Type B pancreatic cell (in vitro differentiated cells): ENCODE results near the gene ADNP. TPM values are rescaled to one million over a fixed set of nuclear protein-coding genes. Genes with fewer than 3 reads are reported as not detected.

Experiments used
- DNase-seq: peaks from one replicate; pipeline ENCODE4 v3.0.0; 2021; ENCODE audit warnings: mixed read lengths; ENCODE audit not compliant: unreplicated experiment; ENCODE audit errors: extremely low spot score
- H3K27ac Mint-ChIP-seq: 2 replicates; pipeline ENCODE4 v1.8.0; 2021; ENCODE audit warnings: mild to moderate bottlenecking, mixed read lengths
- H3K27me3 Mint-ChIP-seq: 2 replicates; pipeline ENCODE4 v1.8.0; 2021; ENCODE audit warnings: mixed read lengths
- H3K36me3 Mint-ChIP-seq: 2 replicates; pipeline ENCODE4 v1.8.0; 2021; ENCODE audit warnings: mixed read lengths
- H3K4me1 Mint-ChIP-seq: one replicate; pipeline ENCODE4 v1.8.0; 2021; ENCODE audit warnings: mixed read lengths; ENCODE audit not compliant: unreplicated experiment
- H3K4me3 Mint-ChIP-seq: 2 replicates; pipeline ENCODE4 v1.8.0; 2021; ENCODE audit warnings: mild to moderate bottlenecking, mixed read lengths
- H3K9me3 Mint-ChIP-seq: 2 replicates; pipeline ENCODE4 v1.8.0; 2021; ENCODE audit warnings: mixed read lengths
- total RNA-seq: library from RNA; stranded (reverse); gene quantifications from 2 replicates; pipeline ENCODE4 v1.2.1, GENCODE V29; 2021; ENCODE audit warnings: low replicate concordance
- TF ChIP-seq, protein P1 (sequence below): fragments of 200-600 bp; sonication (generic); conservative IDR thresholded peaks from 2 replicates; pipeline ENCODE4 v1.5.0; 2021; ENCODE audit warnings: antibody characterized with exemption, mild to moderate bottlenecking

Gene ADNP
- total RNA-seq, 1 donor from 2014 or later = 103 TPM

- Mint-ChIP-seq H3K27me3 (no peaks in the 10 kb centered on the region), H3K4me1 (peaks cover 25% of the 10 kb centered on the region), H3K27ac (no peak overlapping the region), H3K4me3 (no peak overlapping the region), H3K9me3 (no peaks in the 10 kb centered on the region), H3K36me3 (peaks cover 8% of the 10 kb centered on the region)
- DNase-seq = no peak
- TF ChIP-seq, protein P1, sequence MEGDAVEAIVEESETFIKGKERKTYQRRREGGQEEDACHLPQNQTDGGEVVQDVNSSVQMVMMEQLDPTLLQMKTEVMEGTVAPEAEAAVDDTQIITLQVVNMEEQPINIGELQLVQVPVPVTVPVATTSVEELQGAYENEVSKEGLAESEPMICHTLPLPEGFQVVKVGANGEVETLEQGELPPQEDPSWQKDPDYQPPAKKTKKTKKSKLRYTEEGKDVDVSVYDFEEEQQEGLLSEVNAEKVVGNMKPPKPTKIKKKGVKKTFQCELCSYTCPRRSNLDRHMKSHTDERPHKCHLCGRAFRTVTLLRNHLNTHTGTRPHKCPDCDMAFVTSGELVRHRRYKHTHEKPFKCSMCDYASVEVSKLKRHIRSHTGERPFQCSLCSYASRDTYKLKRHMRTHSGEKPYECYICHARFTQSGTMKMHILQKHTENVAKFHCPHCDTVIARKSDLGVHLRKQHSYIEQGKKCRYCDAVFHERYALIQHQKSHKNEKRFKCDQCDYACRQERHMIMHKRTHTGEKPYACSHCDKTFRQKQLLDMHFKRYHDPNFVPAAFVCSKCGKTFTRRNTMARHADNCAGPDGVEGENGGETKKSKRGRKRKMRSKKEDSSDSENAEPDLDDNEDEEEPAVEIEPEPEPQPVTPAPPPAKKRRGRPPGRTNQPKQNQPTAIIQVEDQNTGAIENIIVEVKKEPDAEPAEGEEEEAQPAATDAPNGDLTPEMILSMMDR = no peak
Measured at GRCh38 chr20:50873585-50873984, 57.7 kb downstream of the ADNP start.

- H3K4me1 Mint-ChIP-seq = peaks cover 25% of the 10 kb centered on the region
- TF ChIP-seq, protein P1 = no peak
- no peaks in the 10 kb centered on the region for H3K9me3 Mint-ChIP-seq
- H3K27ac Mint-ChIP-seq = no peak overlapping the region
- H3K27me3 Mint-ChIP-seq = no peaks in the 10 kb centered on the region
- H3K4me3 Mint-ChIP-seq = no peak overlapping the region
- no peak for DNase-seq
- H3K36me3 Mint-ChIP-seq = peaks cover 8% of the 10 kb centered on the region
Measured at GRCh38 chr20:50872560-50873425, 58.4 kb downstream of the ADNP start.

DNA sequence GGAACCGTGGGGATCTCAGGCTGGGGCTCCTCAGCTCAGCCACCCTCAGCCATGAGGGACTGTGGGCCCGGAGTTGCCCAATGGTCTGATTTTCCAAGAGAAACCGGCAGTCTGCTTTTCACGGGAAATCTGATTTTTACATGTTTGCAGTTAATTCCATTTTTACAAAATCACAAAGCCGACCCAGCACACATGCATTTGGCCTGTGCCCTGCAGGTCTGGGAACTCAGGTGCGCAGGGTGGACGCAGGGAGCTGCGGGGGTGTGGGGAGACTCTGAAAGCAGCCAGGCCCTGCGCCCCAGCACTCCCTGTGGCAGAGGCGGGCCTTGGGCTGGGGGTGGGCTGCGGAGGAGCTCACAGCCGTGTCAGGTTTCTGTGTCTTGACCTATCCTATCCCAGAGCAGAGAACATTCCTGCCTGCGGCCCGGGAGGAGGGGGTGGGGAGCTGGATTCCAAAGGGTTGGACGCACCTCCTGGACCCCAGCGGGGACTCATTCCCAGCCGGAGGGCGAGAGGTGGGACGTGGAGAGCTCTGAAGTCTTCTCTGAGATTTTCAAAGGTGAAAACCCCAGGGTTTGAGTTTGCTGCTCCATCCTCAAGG lies 60.6 kb downstream of the ADNP start:
- TF ChIP-seq, protein P1 = no peak
- Mint-ChIP-seq H3K27me3 (no peaks in the 10 kb centered on the region), H3K9me3 (no peaks in the 10 kb centered on the region), H3K4me3 (peak overlapping the region; percentile 72), H3K36me3 (peaks cover 5% of the 10 kb centered on the region), H3K27ac (peak overlapping the region; percentile 53), H3K4me1 (peaks cover 25% of the 10 kb centered on the region)
- DNase-seq = peak; percentile 80

- Mint-ChIP-seq H3K36me3 (peaks cover 5% of the 10 kb centered on the region), H3K9me3 (no peaks in the 10 kb centered on the region), H3K4me1 (peaks cover 25% of the 10 kb centered on the region), H3K4me3 (no peak overlapping the region), H3K27ac (peak overlapping the region; percentile 72), H3K27me3 (no peaks in the 10 kb centered on the region)
- TF ChIP-seq, protein P1 = no peak
- DNase-seq = no peak
Measured at GRCh38 chr20:50868509-50869495, 62.4 kb downstream of the ADNP start.

DNA sequence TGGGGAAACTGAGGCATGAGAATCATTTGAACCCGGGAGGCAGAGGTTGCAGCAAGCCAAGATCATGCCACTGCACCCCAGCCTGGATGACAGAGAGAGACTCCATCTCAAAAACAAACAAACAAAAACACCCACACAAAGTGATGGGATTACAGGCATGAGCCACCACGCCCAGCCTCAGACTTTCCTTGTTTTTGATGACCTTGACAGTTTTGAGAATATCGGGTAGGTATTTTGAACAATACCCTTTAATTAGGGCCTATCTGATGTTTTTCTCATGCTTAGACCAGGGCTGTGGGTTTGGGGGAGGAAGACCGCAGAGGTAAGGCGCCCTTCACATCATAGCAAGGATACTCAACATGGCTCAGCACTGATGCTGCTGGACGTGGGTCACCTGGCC lies 63.4 kb downstream of the ADNP start:
- Mint-ChIP-seq H3K4me3 (no peak overlapping the region), H3K27ac (no peak overlapping the region), H3K36me3 (no peaks in the 10 kb centered on the region), H3K27me3 (no peaks in the 10 kb centered on the region), H3K9me3 (no peaks in the 10 kb centered on the region), H3K4me1 (peaks cover 22% of the 10 kb centered on the region)
- TF ChIP-seq, protein P1 = no peak
- DNase-seq = no peak
